ENCODE measurements around the gene FAM90A1. TPM values are rescaled to one million over a fixed set of nuclear protein-coding genes. Genes with fewer than 3 reads are reported as not detected.
A peak's percentile ranks its signal among the peaks of the same experiment; 100 is the strongest.
"Not testable (repeated sequence)": the region's sequence is repeated elsewhere in the genome, so short reads cannot be mapped to it uniquely, and the experiment has no call there.

FAM90A1 gene
- total RNA-seq, 6 experiments from 2014 or later, result 0.25 to 0.66 (median 0.31) TPM; not detected in 2

DNA sequence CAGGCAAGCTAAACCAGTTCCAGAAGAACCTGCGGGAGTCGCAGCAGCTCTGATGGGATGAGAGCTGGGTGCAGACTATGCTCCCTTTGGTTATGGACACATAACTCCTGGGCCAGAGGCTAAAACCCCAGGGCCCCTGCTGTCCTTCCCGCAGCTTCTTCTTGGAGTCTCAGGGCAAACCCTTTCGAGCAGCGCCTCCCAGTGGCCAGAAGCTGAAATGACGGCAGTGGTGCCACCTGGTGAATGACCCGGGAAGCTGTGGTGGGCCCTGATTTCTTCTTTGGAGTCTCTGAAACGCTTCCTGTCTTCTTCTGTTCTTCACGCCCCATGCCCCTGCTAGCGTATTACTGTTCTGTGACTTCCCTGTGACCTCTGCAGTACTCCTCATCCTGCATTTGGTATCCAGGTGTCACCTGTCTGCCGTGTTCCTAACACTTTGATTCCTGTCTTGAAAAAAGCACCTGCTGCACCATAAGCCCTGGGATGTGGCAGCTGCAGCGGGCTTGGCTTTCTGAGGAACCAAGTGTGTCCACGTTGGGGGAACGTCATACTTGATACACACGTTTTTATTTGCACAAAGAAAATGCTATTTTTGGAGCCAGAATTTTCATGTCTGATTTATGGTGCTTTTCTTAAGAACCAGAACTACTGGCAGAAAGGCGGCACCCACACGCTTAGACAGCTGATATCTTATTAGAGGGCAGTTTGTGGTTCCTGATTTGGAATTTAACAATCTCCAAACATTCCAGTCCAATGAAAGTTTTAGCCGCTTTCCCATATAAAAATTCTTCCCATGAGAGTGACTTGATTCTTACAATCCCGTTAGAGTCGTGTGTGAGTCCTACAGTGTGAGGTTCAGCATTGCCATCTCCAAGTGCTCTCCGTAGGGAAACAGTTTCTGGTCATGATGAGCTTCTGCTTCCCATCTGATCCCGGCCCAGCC lies 4.5 kb upstream of the FAM90A1 start:
- TF ChIP-seq, protein P1, sequence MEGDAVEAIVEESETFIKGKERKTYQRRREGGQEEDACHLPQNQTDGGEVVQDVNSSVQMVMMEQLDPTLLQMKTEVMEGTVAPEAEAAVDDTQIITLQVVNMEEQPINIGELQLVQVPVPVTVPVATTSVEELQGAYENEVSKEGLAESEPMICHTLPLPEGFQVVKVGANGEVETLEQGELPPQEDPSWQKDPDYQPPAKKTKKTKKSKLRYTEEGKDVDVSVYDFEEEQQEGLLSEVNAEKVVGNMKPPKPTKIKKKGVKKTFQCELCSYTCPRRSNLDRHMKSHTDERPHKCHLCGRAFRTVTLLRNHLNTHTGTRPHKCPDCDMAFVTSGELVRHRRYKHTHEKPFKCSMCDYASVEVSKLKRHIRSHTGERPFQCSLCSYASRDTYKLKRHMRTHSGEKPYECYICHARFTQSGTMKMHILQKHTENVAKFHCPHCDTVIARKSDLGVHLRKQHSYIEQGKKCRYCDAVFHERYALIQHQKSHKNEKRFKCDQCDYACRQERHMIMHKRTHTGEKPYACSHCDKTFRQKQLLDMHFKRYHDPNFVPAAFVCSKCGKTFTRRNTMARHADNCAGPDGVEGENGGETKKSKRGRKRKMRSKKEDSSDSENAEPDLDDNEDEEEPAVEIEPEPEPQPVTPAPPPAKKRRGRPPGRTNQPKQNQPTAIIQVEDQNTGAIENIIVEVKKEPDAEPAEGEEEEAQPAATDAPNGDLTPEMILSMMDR (IDR thresholded peaks at IDR 0.05), result peak; percentile 93
- not testable (repeated sequence) for H3K27me3 Mint-ChIP-seq (ENCODE audit: insufficient read depth); H3K9me3 Mint-ChIP-seq; H3K36me3 Mint-ChIP-seq (ENCODE audit: low read depth)
- H3K27ac Mint-ChIP-seq, result peak overlapping the region; percentile 96
- peak; percentile 94 for DNase-seq
- peak overlapping the region; percentile 76 for H3K4me3 Mint-ChIP-seq
- peaks cover 45% of the 10 kb centered on the region for H3K4me1 Mint-ChIP-seq (ENCODE audit: low read depth)

DNA sequence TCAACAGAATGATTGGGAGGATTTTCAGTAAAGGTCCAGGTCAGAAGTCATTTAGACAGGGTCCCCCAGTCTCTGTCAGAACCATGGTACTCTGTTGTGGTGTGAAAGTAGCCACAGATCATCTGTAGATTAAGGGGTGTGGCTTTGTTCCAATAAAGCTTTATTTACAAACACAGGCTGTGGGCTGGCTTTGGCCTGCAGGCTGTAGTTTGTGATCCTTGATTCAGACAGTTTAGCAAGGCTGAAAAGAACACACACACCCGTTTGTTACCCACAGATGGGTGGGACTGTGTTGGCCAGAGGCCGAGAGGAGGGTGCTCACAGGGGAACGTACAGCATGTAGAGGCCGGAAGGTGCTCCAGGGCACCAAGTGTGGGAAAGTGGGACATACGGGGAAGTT lies 3.6 kb upstream of the FAM90A1 start:
- not testable (repeated sequence) for DNase-seq; H3K9me3 Mint-ChIP-seq; H3K36me3 Mint-ChIP-seq (ENCODE audit: low read depth); H3K4me3 Mint-ChIP-seq
- Mint-ChIP-seq H3K27me3 (ENCODE audit: insufficient read depth) (peaks cover 12% of the 10 kb centered on the region), H3K4me1 (ENCODE audit: low read depth) (peaks cover 39% of the 10 kb centered on the region), H3K27ac (peak overlapping the region; percentile 96; the same call in 1 of the 2 replicates)

GRCh38 chr12:8229486-8229885 lies 2.1 kb upstream of the FAM90A1 start:
- Mint-ChIP-seq H3K4me3 (peak overlapping the region; percentile 20; the same call in 1 of the 2 replicates), H3K4me1 (ENCODE audit: low read depth) (peaks cover 30% of the 10 kb centered on the region)
- not testable (repeated sequence) for H3K36me3 Mint-ChIP-seq (ENCODE audit: low read depth); H3K9me3 Mint-ChIP-seq; H3K27ac Mint-ChIP-seq; H3K27me3 Mint-ChIP-seq (ENCODE audit: insufficient read depth); DNase-seq

- not testable (repeated sequence) for DNase-seq; H3K4me3 Mint-ChIP-seq; H3K36me3 Mint-ChIP-seq (ENCODE audit: low read depth); H3K27ac Mint-ChIP-seq; H3K27me3 Mint-ChIP-seq (ENCODE audit: insufficient read depth)
- Mint-ChIP-seq H3K9me3 (peaks cover 11% of the 10 kb centered on the region), H3K4me1 (ENCODE audit: low read depth) (peaks cover 30% of the 10 kb centered on the region)
These were observed 1.2 kb upstream of the FAM90A1 start for GRCh38 chr12:8228607-8229006.

DNA sequence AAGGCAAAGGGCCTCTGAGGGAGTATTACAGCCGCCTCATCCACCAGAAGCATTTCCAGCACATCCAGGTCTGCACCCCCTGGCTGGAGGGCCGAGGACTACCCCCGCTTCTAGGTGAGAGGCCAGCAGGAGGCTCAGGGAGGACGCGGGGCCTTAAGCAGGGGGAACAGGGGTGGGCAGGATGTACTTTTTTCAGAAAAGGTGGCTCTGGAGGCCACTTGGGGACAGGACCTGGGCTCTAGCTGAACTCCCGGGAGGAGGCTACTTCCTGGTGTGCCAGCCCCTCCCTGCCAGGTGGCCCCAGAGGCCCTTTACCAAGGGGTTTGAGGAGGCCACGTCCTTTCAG lies 287 bp upstream of the FAM90A1 start:
- peaks cover 18% of the 10 kb centered on the region for H3K9me3 Mint-ChIP-seq
- DNase-seq; H3K27me3 Mint-ChIP-seq (ENCODE audit: insufficient read depth); H3K36me3 Mint-ChIP-seq (ENCODE audit: low read depth): not testable (repeated sequence)
- peak overlapping the region; percentile 59; the same call in 1 of the 2 replicates for H3K27ac Mint-ChIP-seq
- peaks cover 29% of the 10 kb centered on the region for H3K4me1 Mint-ChIP-seq (ENCODE audit: low read depth)
- H3K4me3 Mint-ChIP-seq, result peak overlapping the region; percentile 83

DNA sequence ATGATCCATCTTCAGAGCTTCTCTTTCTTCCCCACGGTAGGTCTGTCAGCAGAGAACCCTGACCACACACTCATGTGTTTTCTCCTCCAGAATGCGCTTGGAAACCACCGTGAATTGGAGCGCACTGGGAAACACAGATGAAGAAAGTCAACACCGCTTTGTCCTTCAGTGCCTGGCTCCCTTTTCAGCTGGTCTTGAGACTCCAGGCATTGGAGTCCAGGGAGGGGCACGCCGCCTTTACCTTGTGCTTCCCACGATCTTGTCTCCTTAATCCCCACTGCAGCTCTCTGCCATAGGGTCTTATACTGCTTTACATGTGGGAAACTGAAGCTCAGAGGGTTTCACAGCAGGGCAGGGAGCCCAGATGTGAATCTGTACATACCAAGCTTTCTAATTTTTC lies 1.1 kb downstream of the FAM90A1 start:
- peaks cover 7% of the 10 kb centered on the region for H3K27me3 Mint-ChIP-seq (ENCODE audit: insufficient read depth)

DNA sequence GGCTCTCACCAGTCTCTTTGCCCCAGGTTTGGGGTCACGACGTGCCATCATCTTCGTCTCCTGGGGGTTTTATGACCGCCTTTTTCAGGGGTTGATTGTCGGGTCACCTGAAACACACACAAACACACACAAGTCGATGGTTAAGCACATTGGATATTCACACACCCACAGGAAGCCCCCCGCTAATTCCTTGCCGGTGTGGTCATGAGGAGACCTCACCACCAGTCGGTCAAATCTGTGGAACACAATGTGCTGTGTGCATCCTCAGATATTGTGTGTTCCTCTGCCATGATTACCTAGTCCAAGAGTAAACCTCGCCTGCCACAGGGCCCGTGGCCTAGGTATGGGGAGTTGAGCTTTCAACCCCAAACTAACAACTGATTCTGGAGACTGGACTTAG lies 2.6 kb downstream of the FAM90A1 start:
- peaks cover 21% of the 10 kb centered on the region for H3K9me3 Mint-ChIP-seq
- H3K27me3 Mint-ChIP-seq (ENCODE audit: insufficient read depth), result not testable (repeated sequence)

More for the DNA sequence above, 1.1 kb downstream of the FAM90A1 start:
- Mint-ChIP-seq H3K4me1 (ENCODE audit: low read depth) (peaks cover 16% of the 10 kb centered on the region), H3K4me3 (no peak overlapping the region), H3K36me3 (ENCODE audit: low read depth) (peaks cover 4% of the 10 kb centered on the region; the same call in 1 of the 2 replicates), H3K9me3 (peaks cover 21% of the 10 kb centered on the region), H3K27ac (no peak overlapping the region)
- TF ChIP-seq, protein P1 (IDR thresholded peaks at IDR 0.05), result no peak
- DNase-seq, result no peak

GRCh38 chr12:8223646-8224045 lies 3.8 kb downstream of the FAM90A1 start:
- Mint-ChIP-seq H3K27me3 (ENCODE audit: insufficient read depth) (peaks cover 17% of the 10 kb centered on the region), H3K9me3 (peaks cover 26% of the 10 kb centered on the region)
- DNase-seq; H3K4me3 Mint-ChIP-seq; H3K4me1 Mint-ChIP-seq (ENCODE audit: low read depth); H3K27ac Mint-ChIP-seq; H3K36me3 Mint-ChIP-seq (ENCODE audit: low read depth): not testable (repeated sequence)

More for the DNA sequence above, 2.6 kb downstream of the FAM90A1 start:
- not testable (repeated sequence) for DNase-seq; H3K27ac Mint-ChIP-seq; H3K36me3 Mint-ChIP-seq (ENCODE audit: low read depth); H3K4me1 Mint-ChIP-seq (ENCODE audit: low read depth); H3K4me3 Mint-ChIP-seq

DNA sequence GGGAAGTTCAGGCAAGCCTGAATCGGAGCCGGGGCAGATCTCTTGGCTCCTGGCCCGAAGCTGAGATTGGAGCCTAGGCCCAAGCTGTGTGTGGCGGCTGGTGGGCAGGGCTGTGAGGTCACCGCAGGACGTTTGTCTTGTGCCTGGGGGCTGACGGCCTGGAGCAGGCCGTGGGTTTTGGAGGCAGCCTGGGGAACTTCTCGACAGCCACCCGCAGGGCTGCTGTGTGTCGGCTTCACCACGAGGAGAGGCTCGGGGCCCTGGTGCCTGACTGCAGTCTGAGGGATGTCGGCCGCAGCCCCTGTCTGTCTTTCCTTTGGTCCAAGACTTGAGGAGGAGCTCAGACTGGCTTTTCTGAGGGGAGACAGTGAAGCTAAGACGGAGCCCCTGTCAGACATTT lies 5.1 kb downstream of the FAM90A1 start:
- not testable (repeated sequence) for H3K36me3 Mint-ChIP-seq (ENCODE audit: low read depth); H3K4me1 Mint-ChIP-seq (ENCODE audit: low read depth); H3K27ac Mint-ChIP-seq; H3K4me3 Mint-ChIP-seq; DNase-seq
- Mint-ChIP-seq H3K27me3 (ENCODE audit: insufficient read depth) (peaks cover 24% of the 10 kb centered on the region), H3K9me3 (peaks cover 26% of the 10 kb centered on the region)

DNA sequence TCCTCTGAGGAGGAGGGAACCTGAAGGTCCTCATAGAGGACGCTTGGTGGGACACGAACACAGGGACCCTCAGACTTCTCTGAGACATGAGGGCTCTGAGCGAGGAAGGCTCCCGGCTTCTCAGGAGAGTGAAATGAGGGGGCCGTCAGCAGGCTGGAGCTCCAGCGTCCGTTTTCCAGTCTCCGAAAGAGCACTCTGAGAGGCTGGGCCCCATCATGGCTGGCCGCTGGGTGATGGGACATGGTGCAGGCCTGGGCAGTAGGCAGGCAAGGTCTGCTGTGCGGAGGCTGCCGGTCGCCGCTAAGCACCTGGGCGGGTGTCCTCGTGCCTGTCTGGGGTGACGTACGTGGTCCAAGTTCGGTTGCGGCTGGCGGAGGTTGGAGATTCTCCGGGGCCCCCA lies 5.6 kb downstream of the FAM90A1 start:
- not testable (repeated sequence) for H3K4me3 Mint-ChIP-seq; H3K4me1 Mint-ChIP-seq (ENCODE audit: low read depth); H3K36me3 Mint-ChIP-seq (ENCODE audit: low read depth); H3K27ac Mint-ChIP-seq; DNase-seq
- peaks cover 25% of the 10 kb centered on the region for H3K27me3 Mint-ChIP-seq (ENCODE audit: insufficient read depth)
- H3K9me3 Mint-ChIP-seq, result peaks cover 26% of the 10 kb centered on the region

GRCh38 chr12:8221375-8221774 lies 6.0 kb downstream of the FAM90A1 start:
- H3K27ac Mint-ChIP-seq; H3K36me3 Mint-ChIP-seq (ENCODE audit: low read depth); DNase-seq; H3K4me3 Mint-ChIP-seq; H3K4me1 Mint-ChIP-seq (ENCODE audit: low read depth): not testable (repeated sequence)
- H3K9me3 Mint-ChIP-seq, result peaks cover 26% of the 10 kb centered on the region
- peaks cover 23% of the 10 kb centered on the region for H3K27me3 Mint-ChIP-seq (ENCODE audit: insufficient read depth)

Measured in HFFc6 (cell line).